ENCODE results near the gene PGA3.
"Not testable (repeated sequence)": the region's sequence is repeated elsewhere in the genome, so short reads cannot be mapped to it uniquely, and the experiment has no call there.

The PGA3 gene

DNA sequence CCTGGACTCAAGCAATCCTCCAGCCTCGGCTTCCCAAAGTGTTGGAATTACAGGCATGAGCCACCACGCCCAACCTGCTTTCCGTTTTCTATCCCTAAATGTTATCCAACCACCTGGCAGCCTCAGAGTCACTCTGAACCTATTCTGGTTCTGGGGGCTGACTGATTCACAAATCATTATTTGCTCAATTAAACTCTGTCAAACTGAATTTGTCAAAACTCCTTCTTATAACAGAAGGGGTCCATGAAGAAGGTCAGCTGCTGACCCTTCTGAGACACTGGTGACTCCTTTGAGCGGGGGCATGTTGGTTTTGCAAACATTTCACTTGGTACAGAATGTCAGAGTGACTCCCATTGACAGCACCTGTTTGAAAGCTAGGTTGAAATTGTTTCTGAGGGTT, 40.3 kb upstream of the PGA3 start:
- Histone ChIP-seq H3K9ac (ENCODE audit: low read depth, low read length) (no peak overlapping the region), H3K36me3 (ENCODE audit: insufficient read depth, low read length) (no peaks in the 10 kb centered on the region), H3K9me3 (replicated peaks; ENCODE audit: low read length) (no peaks in the 10 kb centered on the region), H3K4me3 (ENCODE audit: low read length) (no peak overlapping the region), H3K4me1 (ENCODE audit: control insufficient read depth, insufficient read depth, low read length) (peaks cover 31% of the 10 kb centered on the region), H3K4me2 (ENCODE audit: low read length) (no peak overlapping the region), H3K27me3 (ENCODE audit: control insufficient read depth, insufficient read depth, low read length) (peaks cover 7% of the 10 kb centered on the region)

- no peaks in the 10 kb centered on the region for H3K9me3 ChIP-seq (replicated peaks; ENCODE audit: low read length)
- no peak overlapping the region for H3K9ac ChIP-seq (ENCODE audit: low read depth, low read length)
- H3K27me3 ChIP-seq (ENCODE audit: control insufficient read depth, insufficient read depth, low read length), result peaks cover 11% of the 10 kb centered on the region
- no peaks in the 10 kb centered on the region for H3K36me3 ChIP-seq (ENCODE audit: insufficient read depth, low read length)
- no peak overlapping the region for H3K4me3 ChIP-seq (ENCODE audit: low read length)
- no peak overlapping the region for H3K4me2 ChIP-seq (ENCODE audit: low read length)
- peaks cover 25% of the 10 kb centered on the region for H3K4me1 ChIP-seq (ENCODE audit: control insufficient read depth, insufficient read depth, low read length)
These were observed 39.4 kb upstream of the PGA3 start for GRCh38 chr11:61163714-61164605.

DNA sequence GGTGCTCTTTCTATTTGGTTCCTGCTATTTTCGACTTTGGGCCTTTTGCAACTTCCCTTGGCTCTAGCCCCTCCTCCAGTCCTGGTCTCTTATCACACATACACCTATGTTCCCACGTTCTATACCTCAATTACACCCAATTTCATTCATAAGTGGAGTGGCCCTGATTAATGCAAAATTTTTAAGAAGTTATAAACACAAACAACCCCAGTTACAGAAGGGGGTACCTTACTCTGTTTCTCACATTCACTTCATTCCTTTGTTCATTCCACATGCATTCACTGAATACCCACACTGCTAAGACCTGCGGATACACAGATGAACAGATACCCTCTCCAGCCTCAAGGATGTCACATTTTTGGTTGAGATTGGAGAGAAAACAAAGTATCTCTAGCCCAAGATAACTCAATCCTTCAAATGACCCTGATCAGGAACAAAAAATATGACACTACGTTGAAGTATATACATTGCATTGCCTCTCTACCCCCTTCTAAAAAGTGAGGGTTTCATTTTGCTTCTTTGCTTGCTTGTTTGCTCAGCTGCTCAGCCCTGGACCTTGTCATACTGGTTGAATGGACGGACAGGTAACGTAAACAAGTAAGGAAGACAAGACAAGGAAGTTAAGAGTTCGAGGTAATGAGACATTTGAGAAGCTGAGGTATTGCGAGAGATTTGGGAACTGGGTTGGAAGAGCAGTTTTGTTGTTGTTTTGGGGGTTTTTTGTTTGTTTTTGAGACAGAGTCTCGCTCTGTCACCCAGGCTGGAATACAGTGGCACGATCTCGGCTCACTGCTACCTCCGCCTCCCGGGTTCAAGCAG, 38.5 kb upstream of the PGA3 start:
- no peak overlapping the region for H3K9ac ChIP-seq (ENCODE audit: low read depth, low read length)

DNA sequence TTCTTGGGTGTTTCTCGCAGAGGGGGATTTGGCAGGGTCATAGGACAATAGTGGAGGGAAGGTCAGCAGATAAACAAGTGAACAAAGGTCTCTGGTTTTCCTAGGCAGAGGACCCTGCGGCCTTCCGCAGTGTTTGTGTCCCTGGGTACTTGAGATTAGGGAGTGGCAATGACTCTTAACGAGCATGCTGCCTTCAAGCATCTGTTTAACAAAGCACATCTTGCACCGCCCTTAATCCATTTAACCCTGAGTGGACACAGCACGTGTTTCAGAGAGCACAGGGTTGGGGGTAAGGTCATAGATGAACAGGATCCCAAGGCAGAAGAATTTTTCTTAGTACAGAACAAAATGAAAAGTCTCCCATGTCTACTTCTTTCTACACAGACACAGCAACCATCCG, 37.5 kb upstream of the PGA3 start:
- H3K36me3 ChIP-seq (ENCODE audit: insufficient read depth, low read length); H3K9me3 ChIP-seq (replicated peaks; ENCODE audit: low read length); H3K4me3 ChIP-seq (ENCODE audit: low read length); H3K4me2 ChIP-seq (ENCODE audit: low read length); H3K9ac ChIP-seq (ENCODE audit: low read depth, low read length): not testable (repeated sequence)
- H3K27me3 ChIP-seq (ENCODE audit: control insufficient read depth, insufficient read depth, low read length), result peaks cover 22% of the 10 kb centered on the region
- peaks cover 10% of the 10 kb centered on the region for H3K4me1 ChIP-seq (ENCODE audit: control insufficient read depth, insufficient read depth, low read length)

More for the DNA sequence above, 38.5 kb upstream of the PGA3 start:
- Histone ChIP-seq H3K4me2 (ENCODE audit: low read length) (no peak overlapping the region), H3K36me3 (ENCODE audit: insufficient read depth, low read length) (no peaks in the 10 kb centered on the region), H3K27me3 (ENCODE audit: control insufficient read depth, insufficient read depth, low read length) (peaks cover 15% of the 10 kb centered on the region), H3K4me1 (ENCODE audit: control insufficient read depth, insufficient read depth, low read length) (peaks cover 20% of the 10 kb centered on the region), H3K9me3 (replicated peaks; ENCODE audit: low read length) (no peaks in the 10 kb centered on the region), H3K4me3 (ENCODE audit: low read length) (no peak overlapping the region)

GRCh38 chr11:61166331-61166730, 37.0 kb upstream of the PGA3 start:
- not testable (repeated sequence) for H3K4me3 ChIP-seq (ENCODE audit: low read length); H3K9ac ChIP-seq (ENCODE audit: low read depth, low read length); H3K4me1 ChIP-seq (ENCODE audit: control insufficient read depth, insufficient read depth, low read length); H3K9me3 ChIP-seq (replicated peaks; ENCODE audit: low read length); H3K36me3 ChIP-seq (ENCODE audit: insufficient read depth, low read length); H3K4me2 ChIP-seq (ENCODE audit: low read length)
- peaks cover 22% of the 10 kb centered on the region for H3K27me3 ChIP-seq (ENCODE audit: control insufficient read depth, insufficient read depth, low read length)

GRCh38 chr11:61168042-61168688, 35.1 kb upstream of the PGA3 start:
- Histone ChIP-seq H3K27me3 (ENCODE audit: control insufficient read depth, insufficient read depth, low read length) (peaks cover 37% of the 10 kb centered on the region), H3K4me2 (ENCODE audit: low read length) (no peak overlapping the region), H3K4me1 (ENCODE audit: control insufficient read depth, insufficient read depth, low read length) (no peaks in the 10 kb centered on the region), H3K36me3 (ENCODE audit: insufficient read depth, low read length) (no peaks in the 10 kb centered on the region), H3K4me3 (ENCODE audit: low read length) (no peak overlapping the region), H3K9me3 (replicated peaks; ENCODE audit: low read length) (no peaks in the 10 kb centered on the region), H3K9ac (ENCODE audit: low read depth, low read length) (no peak overlapping the region)

- no peak overlapping the region for H3K4me3 ChIP-seq (ENCODE audit: low read length)
- H3K4me2 ChIP-seq (ENCODE audit: low read length), result no peak overlapping the region
- H3K9me3 ChIP-seq (replicated peaks; ENCODE audit: low read length), result no peaks in the 10 kb centered on the region
- no peaks in the 10 kb centered on the region for H3K36me3 ChIP-seq (ENCODE audit: insufficient read depth, low read length)
- peaks cover 41% of the 10 kb centered on the region for H3K27me3 ChIP-seq (ENCODE audit: control insufficient read depth, insufficient read depth, low read length)
- H3K4me1 ChIP-seq (ENCODE audit: control insufficient read depth, insufficient read depth, low read length), result no peaks in the 10 kb centered on the region
- H3K9ac ChIP-seq (ENCODE audit: low read depth, low read length), result no peak overlapping the region
These were observed 34.5 kb upstream of the PGA3 start for GRCh38 chr11:61168800-61169199.

DNA sequence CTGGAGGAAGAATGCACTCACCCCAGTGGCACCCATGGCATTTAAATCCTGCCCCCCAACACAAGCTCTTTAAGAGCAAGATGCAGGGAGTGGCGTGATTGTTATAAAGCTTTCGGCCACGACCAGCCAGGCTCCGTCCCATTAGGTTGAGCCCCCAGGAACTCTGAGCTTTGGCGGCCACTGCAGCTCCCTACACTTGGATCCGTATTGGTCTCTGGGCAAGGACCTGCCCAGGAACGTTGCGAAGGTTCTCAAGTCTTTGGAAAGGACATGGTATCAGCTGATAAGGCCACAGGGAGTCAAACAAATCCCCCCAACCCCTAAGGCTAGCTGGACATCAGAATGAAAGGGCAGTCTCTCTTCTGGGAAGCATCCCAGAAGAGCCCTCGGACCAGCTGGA, 32.7 kb upstream of the PGA3 start:
- peaks cover 56% of the 10 kb centered on the region for H3K27me3 ChIP-seq (ENCODE audit: control insufficient read depth, insufficient read depth, low read length)
- H3K4me3 ChIP-seq (ENCODE audit: low read length), result no peak overlapping the region
- H3K9ac ChIP-seq (ENCODE audit: low read depth, low read length), result no peak overlapping the region
- no peak overlapping the region for H3K4me2 ChIP-seq (ENCODE audit: low read length)
- no peaks in the 10 kb centered on the region for H3K36me3 ChIP-seq (ENCODE audit: insufficient read depth, low read length)
- H3K9me3 ChIP-seq (replicated peaks; ENCODE audit: low read length), result no peaks in the 10 kb centered on the region
- no peaks in the 10 kb centered on the region for H3K4me1 ChIP-seq (ENCODE audit: control insufficient read depth, insufficient read depth, low read length)

- H3K27me3 ChIP-seq (ENCODE audit: control insufficient read depth, insufficient read depth, low read length), result peaks cover 67% of the 10 kb centered on the region
These were observed 31.4 kb upstream of the PGA3 start for GRCh38 chr11:61171907-61172306.

GRCh38 chr11:61172356-61172755, 31.0 kb upstream of the PGA3 start:
- Histone ChIP-seq H3K27me3 (ENCODE audit: control insufficient read depth, insufficient read depth, low read length) (peaks cover 65% of the 10 kb centered on the region), H3K36me3 (ENCODE audit: insufficient read depth, low read length) (no peaks in the 10 kb centered on the region), H3K4me3 (ENCODE audit: low read length) (no peak overlapping the region), H3K4me1 (ENCODE audit: control insufficient read depth, insufficient read depth, low read length) (no peaks in the 10 kb centered on the region), H3K4me2 (ENCODE audit: low read length) (no peak overlapping the region), H3K9ac (ENCODE audit: low read depth, low read length) (no peak overlapping the region), H3K9me3 (replicated peaks; ENCODE audit: low read length) (no peaks in the 10 kb centered on the region)

More at GRCh38 chr11:61171907-61172306, 31.4 kb upstream of the PGA3 start:
- Histone ChIP-seq H3K9ac (ENCODE audit: low read depth, low read length) (no peak overlapping the region), H3K4me2 (ENCODE audit: low read length) (no peak overlapping the region), H3K4me3 (ENCODE audit: low read length) (no peak overlapping the region), H3K36me3 (ENCODE audit: insufficient read depth, low read length) (no peaks in the 10 kb centered on the region), H3K9me3 (replicated peaks; ENCODE audit: low read length) (no peaks in the 10 kb centered on the region), H3K4me1 (ENCODE audit: control insufficient read depth, insufficient read depth, low read length) (no peaks in the 10 kb centered on the region)

DNA sequence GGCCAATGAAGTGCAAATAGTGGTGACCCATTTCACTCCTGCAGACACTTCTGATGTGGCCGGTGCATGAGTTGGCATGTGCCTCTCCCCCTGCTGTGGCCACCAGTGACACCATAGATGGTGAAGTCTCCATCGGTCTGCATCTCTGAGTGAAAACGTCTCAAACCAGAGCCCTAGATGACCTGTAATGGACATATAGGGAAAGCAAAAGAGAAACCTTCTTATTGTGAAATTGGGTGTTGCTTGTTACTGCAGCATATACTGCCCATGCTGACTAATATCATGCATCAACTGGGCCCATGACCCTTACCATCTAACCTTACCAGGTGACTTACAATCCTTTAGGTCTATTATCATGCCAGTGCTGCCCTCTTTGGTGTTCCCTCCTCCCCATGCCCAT, 30.4 kb upstream of the PGA3 start:
- Histone ChIP-seq H3K4me2 (ENCODE audit: low read length) (no peak overlapping the region), H3K9ac (ENCODE audit: low read depth, low read length) (no peak overlapping the region), H3K4me1 (ENCODE audit: control insufficient read depth, insufficient read depth, low read length) (no peaks in the 10 kb centered on the region), H3K36me3 (ENCODE audit: insufficient read depth, low read length) (no peaks in the 10 kb centered on the region), H3K4me3 (ENCODE audit: low read length) (no peak overlapping the region), H3K9me3 (replicated peaks; ENCODE audit: low read length) (no peaks in the 10 kb centered on the region), H3K27me3 (ENCODE audit: control insufficient read depth, insufficient read depth, low read length) (peaks cover 66% of the 10 kb centered on the region)
